Ovary (tissue), 3 donors: ENCODE results near the gene IL36G.

Experiments
- EP300 ChIP-seq: sonication (generic); formaldehyde crosslinking; IDR thresholded peaks from one replicate; pipeline ENCODE4 v1.6.1; 2017; ENCODE audit warnings: antibody characterized with exemption
- TF ChIP-seq, protein P1 (sequence below), 3 donors: fragments of 450-650 bp in 2 of 3; fragments of 200-600 bp in 1 of 3; IDR thresholded peaks; one replicate each; pipeline versions ENCODE4 v1.5.1 to v1.8.0; 2016 to 2022; ENCODE audit warnings: antibody characterized with exemption in 3 of 3, mild to moderate bottlenecking in 1 of 3
- donor health status: DM: no; HTN: no; CAD: no.

DNA sequence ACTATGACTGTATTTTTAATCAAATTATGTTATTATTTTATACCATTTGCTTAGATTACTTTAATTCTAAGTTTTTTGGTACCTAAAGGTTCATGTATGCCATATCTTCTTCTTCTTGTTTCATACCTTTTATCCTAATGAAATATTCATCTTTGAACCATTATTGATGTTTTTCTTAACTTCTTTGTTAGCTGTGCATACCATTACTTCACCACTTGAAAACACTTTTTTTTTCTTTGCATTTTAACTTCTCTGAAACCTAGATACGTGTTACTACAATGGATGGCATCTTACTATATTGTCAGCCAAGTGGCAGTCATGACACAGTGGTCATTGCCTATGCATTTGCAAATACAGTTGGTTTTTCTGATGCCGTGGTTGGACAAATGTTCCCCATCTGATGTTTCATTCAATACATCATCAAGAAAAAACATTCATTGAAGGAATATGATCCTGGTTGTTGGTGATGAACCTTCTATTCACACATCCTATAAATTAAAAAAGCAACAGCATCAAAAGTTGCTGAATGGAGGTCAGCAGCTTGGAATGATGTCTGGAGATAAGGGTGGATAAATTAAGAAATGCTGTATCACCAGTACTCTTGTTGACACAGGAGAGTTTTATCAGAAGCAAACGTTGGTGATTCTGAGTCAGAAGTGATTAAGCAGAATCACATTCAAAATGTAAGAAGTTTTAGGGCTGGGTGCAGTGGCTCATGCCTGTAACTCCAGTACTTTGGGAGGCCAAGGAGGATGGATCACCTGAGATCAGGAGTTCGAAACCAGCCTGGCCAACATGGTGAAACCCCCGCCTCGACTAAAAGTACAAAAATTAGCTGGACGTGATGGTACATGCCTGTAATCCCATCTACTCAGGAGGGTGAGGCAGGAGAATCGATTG is 34.9 kb downstream of the IL36G start:
- TF ChIP-seq, protein P1, sequence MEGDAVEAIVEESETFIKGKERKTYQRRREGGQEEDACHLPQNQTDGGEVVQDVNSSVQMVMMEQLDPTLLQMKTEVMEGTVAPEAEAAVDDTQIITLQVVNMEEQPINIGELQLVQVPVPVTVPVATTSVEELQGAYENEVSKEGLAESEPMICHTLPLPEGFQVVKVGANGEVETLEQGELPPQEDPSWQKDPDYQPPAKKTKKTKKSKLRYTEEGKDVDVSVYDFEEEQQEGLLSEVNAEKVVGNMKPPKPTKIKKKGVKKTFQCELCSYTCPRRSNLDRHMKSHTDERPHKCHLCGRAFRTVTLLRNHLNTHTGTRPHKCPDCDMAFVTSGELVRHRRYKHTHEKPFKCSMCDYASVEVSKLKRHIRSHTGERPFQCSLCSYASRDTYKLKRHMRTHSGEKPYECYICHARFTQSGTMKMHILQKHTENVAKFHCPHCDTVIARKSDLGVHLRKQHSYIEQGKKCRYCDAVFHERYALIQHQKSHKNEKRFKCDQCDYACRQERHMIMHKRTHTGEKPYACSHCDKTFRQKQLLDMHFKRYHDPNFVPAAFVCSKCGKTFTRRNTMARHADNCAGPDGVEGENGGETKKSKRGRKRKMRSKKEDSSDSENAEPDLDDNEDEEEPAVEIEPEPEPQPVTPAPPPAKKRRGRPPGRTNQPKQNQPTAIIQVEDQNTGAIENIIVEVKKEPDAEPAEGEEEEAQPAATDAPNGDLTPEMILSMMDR (IDR thresholded peaks at IDR 0.05): no peak
- no peak for TF ChIP-seq EP300
